UCSD-AML1 (cell line): ENCODE measurements around the gene RASGRF2.

Experiments used
- DNase-seq: peaks from one replicate; lab custom pipeline; 2025; ENCODE audit not compliant: unreplicated experiment; lab: John Stamatoyannopoulos, UW

The RASGRF2 gene, protein sequence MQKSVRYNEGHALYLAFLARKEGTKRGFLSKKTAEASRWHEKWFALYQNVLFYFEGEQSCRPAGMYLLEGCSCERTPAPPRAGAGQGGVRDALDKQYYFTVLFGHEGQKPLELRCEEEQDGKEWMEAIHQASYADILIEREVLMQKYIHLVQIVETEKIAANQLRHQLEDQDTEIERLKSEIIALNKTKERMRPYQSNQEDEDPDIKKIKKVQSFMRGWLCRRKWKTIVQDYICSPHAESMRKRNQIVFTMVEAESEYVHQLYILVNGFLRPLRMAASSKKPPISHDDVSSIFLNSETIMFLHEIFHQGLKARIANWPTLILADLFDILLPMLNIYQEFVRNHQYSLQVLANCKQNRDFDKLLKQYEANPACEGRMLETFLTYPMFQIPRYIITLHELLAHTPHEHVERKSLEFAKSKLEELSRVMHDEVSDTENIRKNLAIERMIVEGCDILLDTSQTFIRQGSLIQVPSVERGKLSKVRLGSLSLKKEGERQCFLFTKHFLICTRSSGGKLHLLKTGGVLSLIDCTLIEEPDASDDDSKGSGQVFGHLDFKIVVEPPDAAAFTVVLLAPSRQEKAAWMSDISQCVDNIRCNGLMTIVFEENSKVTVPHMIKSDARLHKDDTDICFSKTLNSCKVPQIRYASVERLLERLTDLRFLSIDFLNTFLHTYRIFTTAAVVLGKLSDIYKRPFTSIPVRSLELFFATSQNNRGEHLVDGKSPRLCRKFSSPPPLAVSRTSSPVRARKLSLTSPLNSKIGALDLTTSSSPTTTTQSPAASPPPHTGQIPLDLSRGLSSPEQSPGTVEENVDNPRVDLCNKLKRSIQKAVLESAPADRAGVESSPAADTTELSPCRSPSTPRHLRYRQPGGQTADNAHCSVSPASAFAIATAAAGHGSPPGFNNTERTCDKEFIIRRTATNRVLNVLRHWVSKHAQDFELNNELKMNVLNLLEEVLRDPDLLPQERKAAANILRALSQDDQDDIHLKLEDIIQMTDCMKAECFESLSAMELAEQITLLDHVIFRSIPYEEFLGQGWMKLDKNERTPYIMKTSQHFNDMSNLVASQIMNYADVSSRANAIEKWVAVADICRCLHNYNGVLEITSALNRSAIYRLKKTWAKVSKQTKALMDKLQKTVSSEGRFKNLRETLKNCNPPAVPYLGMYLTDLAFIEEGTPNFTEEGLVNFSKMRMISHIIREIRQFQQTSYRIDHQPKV (N-terminal part only)

GRCh38 chr5:80959768-80960442 lies at the start of gene RASGRF2:
RASGRF2 (plus strand) TSS chr5:80960363; CDS start chr5:80960739, 376 bp downstream.
- DNase-seq, result no peak

GRCh38 chr5:80912479-80912878 lies 47.7 kb upstream of the RASGRF2 start:
- DNase-seq, result no peak

- DNase-seq, result no peak
These were observed 44.4 kb upstream of the RASGRF2 start for GRCh38 chr5:80915716-80916115.

DNA sequence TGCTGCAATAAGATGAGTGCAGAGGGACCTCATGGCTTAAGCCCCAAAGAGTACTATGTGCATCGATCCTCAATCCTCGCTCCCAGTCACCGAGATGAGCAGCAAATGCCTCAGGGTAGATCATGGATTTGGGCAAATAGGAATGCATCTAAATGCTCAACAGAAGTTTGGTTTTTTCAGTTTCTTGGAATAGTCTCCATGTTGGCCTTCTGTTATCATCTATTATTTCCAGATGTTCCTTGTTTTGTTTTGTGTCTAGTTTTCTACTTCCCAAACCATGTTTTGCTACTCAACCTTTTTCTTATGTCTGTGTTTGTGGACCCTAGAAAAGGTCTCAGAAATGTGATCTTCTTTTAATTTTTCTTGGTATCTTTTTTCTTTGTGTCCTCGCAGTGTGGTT lies 43.5 kb upstream of the RASGRF2 start:
- no peak for DNase-seq

GRCh38 chr5:80917631-80918030 lies 42.5 kb upstream of the RASGRF2 start:
- DNase-seq, result no peak

- DNase-seq, result no peak
These were observed 40.4 kb upstream of the RASGRF2 start for GRCh38 chr5:80919678-80920196.

DNA sequence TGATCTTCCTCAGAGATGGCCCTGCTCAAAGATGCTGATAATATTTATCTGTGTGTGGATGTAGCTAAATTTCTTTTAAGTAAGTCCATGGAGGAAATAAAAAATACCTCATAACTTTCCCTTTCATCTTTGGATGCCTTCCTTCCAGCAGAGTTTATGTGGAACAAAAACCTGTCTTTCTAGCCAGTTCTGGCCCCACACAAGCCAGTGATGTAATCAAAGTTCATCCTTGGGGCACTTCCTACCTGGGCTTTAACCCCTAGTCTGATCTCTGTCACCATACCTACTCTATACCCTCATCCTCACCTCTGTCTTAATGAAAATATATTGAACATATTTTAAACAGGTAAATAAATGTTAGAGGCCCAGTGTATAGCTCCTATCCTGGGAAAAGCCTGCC lies 39.8 kb upstream of the RASGRF2 start:
- DNase-seq, result no peak

DNA sequence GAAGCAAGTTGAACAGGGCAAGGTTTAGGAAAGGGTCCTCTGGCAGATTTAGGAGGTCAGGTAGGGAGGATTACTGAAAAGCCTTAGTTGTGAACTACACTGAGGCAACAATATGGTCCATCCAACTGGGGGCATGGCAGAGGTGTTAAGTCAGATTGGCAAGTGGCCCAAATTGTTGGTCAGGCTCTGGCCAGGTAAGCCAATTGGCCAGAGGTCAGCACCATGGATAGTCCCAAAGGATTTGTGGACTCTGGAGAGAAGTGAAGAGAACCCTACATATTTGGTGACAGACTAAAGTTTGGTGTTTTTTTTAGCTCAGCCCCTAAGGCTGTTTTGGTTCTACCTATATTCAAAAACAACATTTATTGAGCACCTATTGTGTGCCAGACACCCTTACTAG lies 39.1 kb upstream of the RASGRF2 start:
- no peak for DNase-seq

GRCh38 chr5:80925931-80926330 lies 34.2 kb upstream of the RASGRF2 start:
- DNase-seq, result no peak

DNA sequence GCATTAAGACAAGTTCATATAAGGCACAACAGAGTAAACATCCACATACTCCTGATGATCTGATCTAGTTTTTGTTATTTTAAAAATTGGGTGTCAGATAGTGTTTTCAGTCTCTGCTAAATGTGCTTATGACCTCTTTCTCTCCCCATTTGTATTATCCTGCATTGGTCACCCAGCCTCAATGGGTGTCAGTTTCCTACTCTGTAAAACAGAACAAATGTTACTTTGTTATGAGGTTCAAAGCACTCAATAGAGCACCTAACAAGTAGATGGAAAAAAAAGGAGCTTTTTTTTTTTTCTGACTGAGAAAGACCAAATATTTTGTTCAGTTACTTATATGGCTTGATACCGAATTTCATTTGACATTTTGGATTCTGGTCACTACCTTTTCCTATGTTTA lies 33.6 kb upstream of the RASGRF2 start:
- DNase-seq, result no peak

- no peak for DNase-seq
These were observed 33.0 kb upstream of the RASGRF2 start for GRCh38 chr5:80926979-80927656.

DNA sequence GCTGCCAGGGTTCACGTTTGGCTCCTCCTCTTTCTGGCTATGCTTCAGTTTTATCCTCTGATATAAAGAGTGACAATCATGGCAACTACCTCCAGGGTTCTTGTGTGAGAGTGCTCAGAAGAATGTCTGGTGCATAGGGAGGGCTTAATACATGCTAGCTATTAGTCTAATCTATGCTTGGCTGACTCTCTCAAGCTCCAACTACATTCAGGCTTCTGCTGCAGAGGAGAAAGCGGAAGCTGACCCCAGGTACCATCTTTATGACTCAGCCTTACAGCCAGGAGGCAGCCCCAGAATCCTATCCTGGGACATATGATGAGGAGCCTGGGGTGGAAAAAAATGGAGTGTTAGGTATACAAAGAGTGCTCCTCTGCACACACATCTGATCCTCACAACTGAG lies 32.1 kb upstream of the RASGRF2 start:
- no peak for DNase-seq

DNA sequence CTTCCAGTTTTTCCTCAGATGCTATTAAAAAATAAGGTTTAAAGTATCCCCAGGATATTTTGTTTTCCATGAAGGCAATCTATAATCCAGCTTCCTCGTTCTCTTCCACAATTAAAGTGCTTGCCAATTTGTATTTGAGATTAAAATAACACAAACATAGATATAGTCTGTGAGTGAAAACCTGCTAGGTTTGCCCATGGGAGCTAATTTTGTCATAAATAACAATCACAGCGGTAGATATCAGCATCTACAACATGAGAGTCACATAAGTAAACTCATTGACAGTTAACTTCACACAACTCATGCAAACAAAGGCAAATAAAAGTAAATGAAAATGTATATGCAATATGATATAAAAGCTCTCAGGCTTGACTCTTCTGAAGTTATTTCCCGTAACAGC lies 29.2 kb upstream of the RASGRF2 start:
- no peak for DNase-seq

DNA sequence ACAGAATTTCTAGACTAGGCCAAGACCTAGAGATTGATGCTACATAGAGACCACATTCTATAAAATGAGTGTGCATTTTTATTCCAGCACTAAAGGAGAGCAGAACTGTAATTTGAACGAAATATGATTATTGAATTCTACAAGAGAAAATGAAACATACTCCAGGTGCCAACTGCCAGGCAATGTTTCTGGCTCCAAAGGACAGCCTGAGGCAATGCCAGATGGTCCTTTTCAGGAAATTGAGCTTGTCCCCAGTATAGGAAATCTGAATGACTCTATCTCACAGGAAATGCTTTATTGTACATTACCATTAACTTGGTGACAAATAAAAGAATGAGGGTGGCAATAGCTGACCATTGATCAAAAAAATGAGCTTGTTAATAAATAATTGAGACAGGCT lies 28.8 kb upstream of the RASGRF2 start:
- no peak for DNase-seq

- no peak for DNase-seq
These were observed 27.1 kb upstream of the RASGRF2 start for GRCh38 chr5:80933036-80933435.

DNA sequence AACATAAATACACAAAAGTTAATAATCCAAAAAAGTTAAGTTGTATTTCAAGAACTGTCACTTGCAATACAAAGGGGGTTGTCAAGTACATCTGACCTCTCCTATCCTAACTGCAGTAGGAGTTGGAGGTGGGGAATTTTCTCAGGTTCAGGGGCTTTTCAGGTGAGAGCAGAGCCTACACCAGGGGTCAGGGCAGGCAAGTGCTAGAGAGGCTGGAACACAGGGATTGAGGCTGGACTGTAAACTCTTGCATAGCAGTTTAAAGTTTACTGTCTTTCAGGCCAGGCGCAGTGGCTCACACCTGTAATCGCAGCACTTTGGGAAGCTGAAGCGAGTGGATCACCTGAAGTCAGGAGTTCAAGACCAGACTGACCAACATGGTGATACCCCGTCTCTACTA lies 25.4 kb upstream of the RASGRF2 start:
- DNase-seq, result no peak

DNA sequence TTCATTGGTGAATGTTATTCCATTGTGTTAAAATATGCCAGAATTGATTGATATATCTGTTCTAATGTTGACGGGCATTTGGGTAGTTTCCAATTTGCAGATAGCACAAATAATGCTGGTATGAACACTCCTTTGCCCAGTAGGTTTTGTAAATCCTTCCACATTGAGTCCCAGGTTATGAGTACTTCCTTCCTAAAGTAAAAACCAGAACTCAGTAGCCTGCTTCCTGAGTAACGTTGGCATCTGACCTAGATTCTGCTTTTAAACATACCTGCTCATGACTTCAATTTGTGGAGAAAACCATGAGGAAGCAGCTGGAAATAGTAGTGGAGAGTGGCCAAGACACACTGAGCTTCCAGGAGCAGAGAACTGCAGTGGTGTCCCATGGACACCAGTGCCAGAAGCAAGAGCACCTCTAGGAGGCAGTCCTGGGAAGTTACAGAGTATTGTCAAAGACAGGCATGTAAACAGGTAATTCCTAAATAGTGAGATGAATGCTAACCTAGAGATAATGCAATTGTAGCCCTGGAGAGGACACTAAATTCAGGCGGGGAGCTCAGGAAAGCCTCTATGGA lies 24.3 kb upstream of the RASGRF2 start:
- no peak for DNase-seq

GRCh38 chr5:80936881-80937280 lies 23.3 kb upstream of the RASGRF2 start:
- DNase-seq, result no peak

- no peak for DNase-seq
These were observed 22.4 kb upstream of the RASGRF2 start for GRCh38 chr5:80937584-80938356.
